ENCODE measurements around the gene NFATC2.

DNA sequence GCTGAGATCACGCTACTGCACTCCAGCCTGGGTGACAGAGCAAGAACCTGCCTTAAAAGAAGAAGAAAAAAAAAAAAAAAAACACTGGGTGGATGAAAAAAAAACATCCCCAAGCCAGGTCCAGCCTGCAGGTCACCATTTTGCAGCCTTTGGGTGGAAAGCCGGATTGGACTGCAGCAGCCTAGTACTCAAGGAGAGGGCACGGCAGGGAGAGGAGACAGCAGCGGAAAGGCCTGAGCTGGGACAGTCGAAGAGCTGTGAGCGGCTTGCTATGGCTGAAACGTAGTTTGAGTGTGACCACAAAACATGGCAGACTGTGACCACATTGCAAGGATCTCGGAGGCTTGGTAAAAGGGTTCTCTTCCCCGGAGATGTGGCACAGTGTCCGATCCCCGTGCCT lies 173.0 kb downstream of the NFATC2 start:
- TF ChIP-seq, protein P1, sequence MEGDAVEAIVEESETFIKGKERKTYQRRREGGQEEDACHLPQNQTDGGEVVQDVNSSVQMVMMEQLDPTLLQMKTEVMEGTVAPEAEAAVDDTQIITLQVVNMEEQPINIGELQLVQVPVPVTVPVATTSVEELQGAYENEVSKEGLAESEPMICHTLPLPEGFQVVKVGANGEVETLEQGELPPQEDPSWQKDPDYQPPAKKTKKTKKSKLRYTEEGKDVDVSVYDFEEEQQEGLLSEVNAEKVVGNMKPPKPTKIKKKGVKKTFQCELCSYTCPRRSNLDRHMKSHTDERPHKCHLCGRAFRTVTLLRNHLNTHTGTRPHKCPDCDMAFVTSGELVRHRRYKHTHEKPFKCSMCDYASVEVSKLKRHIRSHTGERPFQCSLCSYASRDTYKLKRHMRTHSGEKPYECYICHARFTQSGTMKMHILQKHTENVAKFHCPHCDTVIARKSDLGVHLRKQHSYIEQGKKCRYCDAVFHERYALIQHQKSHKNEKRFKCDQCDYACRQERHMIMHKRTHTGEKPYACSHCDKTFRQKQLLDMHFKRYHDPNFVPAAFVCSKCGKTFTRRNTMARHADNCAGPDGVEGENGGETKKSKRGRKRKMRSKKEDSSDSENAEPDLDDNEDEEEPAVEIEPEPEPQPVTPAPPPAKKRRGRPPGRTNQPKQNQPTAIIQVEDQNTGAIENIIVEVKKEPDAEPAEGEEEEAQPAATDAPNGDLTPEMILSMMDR (IDR thresholded peaks at IDR 0.05) = no peak
- no peak for TF ChIP-seq POLR2A (IDR thresholded peaks at IDR 0.05)

All from Peyer's patch (tissue), 4 donors.